ENCODE data around the gene KCNH3. TPM values are rescaled to one million over a fixed set of nuclear protein-coding genes. Genes with fewer than 3 reads are reported as not detected.
A peak's percentile ranks its signal among the peaks of the same experiment; 100 is the strongest.

KCNH3 gene
- total RNA-seq, 1 donor from 2014 or later, result under 0.01 TPM

GRCh38 chr12:49585477-49586459 is 46.9 kb downstream of the KCNH3 start:
- Histone ChIP-seq H3K36me3 (ENCODE audit: control insufficient read depth, insufficient read depth, low read length) (no peaks in the 10 kb centered on the region), H3K4me3 (ENCODE audit: low read depth, low read length) (no peak overlapping the region), H3K27me3 (ENCODE audit: control insufficient read depth, insufficient read depth, low read length) (no peaks in the 10 kb centered on the region)
- no peak for FAIRE-seq
- DNase-seq (ENCODE audit: low read depth), result no peak
- TF ChIP-seq, protein P1, sequence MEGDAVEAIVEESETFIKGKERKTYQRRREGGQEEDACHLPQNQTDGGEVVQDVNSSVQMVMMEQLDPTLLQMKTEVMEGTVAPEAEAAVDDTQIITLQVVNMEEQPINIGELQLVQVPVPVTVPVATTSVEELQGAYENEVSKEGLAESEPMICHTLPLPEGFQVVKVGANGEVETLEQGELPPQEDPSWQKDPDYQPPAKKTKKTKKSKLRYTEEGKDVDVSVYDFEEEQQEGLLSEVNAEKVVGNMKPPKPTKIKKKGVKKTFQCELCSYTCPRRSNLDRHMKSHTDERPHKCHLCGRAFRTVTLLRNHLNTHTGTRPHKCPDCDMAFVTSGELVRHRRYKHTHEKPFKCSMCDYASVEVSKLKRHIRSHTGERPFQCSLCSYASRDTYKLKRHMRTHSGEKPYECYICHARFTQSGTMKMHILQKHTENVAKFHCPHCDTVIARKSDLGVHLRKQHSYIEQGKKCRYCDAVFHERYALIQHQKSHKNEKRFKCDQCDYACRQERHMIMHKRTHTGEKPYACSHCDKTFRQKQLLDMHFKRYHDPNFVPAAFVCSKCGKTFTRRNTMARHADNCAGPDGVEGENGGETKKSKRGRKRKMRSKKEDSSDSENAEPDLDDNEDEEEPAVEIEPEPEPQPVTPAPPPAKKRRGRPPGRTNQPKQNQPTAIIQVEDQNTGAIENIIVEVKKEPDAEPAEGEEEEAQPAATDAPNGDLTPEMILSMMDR (IDR thresholded peaks at IDR 0.05; ENCODE audit: insufficient read depth, low read length, severe bottlenecking), result no peak

- TF ChIP-seq, protein P1 (IDR thresholded peaks at IDR 0.05; ENCODE audit: insufficient read depth, low read length, severe bottlenecking), result no peak
- Histone ChIP-seq H3K36me3 (ENCODE audit: control insufficient read depth, insufficient read depth, low read length) (no peaks in the 10 kb centered on the region), H3K27me3 (ENCODE audit: control insufficient read depth, insufficient read depth, low read length) (no peaks in the 10 kb centered on the region), H3K4me3 (ENCODE audit: low read depth, low read length) (no peak overlapping the region)
- FAIRE-seq, result no peak
- DNase-seq (ENCODE audit: low read depth), result no peak
Measured at GRCh38 chr12:49587174-49587908, 48.5 kb downstream of the KCNH3 start.

DNA sequence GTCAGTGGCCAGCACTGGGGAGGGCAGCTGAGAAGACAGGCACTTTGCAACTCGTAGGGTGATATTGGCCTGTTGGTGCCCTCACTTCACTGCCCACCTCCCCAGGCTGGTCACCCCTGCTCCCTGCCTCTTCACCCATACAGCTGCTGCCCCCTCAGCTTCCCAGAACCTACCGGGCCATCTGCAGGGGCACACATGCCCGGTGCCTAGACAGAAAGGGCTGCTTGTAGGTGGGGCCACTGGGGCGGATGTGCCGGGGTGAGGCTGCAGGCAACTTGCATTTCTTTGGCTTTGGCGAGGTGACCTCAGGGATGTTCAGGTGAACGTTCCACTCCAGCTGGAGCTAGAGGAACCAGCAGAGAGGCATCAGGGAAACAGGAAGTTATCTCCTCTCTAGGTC is 49.5 kb downstream of the KCNH3 start:
- TF ChIP-seq, protein P1 (IDR thresholded peaks at IDR 0.05; ENCODE audit: insufficient read depth, low read length, severe bottlenecking), result no peak
- FAIRE-seq (no peak), DNase-seq (ENCODE audit: low read depth) (no peak)

GRCh38 chr12:49588721-49589516 is 50.1 kb downstream of the KCNH3 start:
- TF ChIP-seq, protein P1 (IDR thresholded peaks at IDR 0.05; ENCODE audit: insufficient read depth, low read length, severe bottlenecking), result no peak
- peak; percentile 17 for DNase-seq (ENCODE audit: low read depth)
- H3K36me3 ChIP-seq (ENCODE audit: control insufficient read depth, insufficient read depth, low read length), result no peaks in the 10 kb centered on the region
- FAIRE-seq, result no peak
- H3K27me3 ChIP-seq (ENCODE audit: control insufficient read depth, insufficient read depth, low read length), result no peaks in the 10 kb centered on the region
- H3K4me3 ChIP-seq (ENCODE audit: low read depth, low read length), result no peak overlapping the region

More for the DNA sequence above, 49.5 kb downstream of the KCNH3 start:
- H3K36me3 ChIP-seq (ENCODE audit: control insufficient read depth, insufficient read depth, low read length), result no peaks in the 10 kb centered on the region
- H3K27me3 ChIP-seq (ENCODE audit: control insufficient read depth, insufficient read depth, low read length), result no peaks in the 10 kb centered on the region
- no peak overlapping the region for H3K4me3 ChIP-seq (ENCODE audit: low read depth, low read length)

- H3K27me3 ChIP-seq (ENCODE audit: control insufficient read depth, insufficient read depth, low read length), result no peaks in the 10 kb centered on the region
- FAIRE-seq, result no peak
- no peak overlapping the region for H3K4me3 ChIP-seq (ENCODE audit: low read depth, low read length)
- no peak for DNase-seq (ENCODE audit: low read depth)
- TF ChIP-seq, protein P1 (IDR thresholded peaks at IDR 0.05; ENCODE audit: insufficient read depth, low read length, severe bottlenecking), result no peak
- H3K36me3 ChIP-seq (ENCODE audit: control insufficient read depth, insufficient read depth, low read length), result no peaks in the 10 kb centered on the region
Measured at GRCh38 chr12:49598527-49598926, 59.7 kb downstream of the KCNH3 start.
